H9 (cell line): ENCODE measurements around the gene PRUNE2. TPM values are rescaled to one million over a fixed set of nuclear protein-coding genes. Genes with fewer than 3 reads are reported as not detected.

ENCODE experiments used
- DNase-seq: peaks from one replicate; pipeline ENCODE4 v3.0.0-alpha.2; 2017
- H2AFZ ChIP-seq: one replicate; pipeline ENCODE4 v1.6.1; 2013; ENCODE audit warnings: mild to moderate bottlenecking, low read length, control low read depth, moderate library complexity
- H2AK5ac ChIP-seq: 2 replicates; pipeline ENCODE4 v1.6.1; 2013; ENCODE audit warnings: low read length, control low read depth, mixed read lengths; ENCODE audit not compliant: insufficient read length
- H2BK120ac ChIP-seq: one replicate; pipeline ENCODE4 v1.6.1; 2013; ENCODE audit warnings: low read depth, mild to moderate bottlenecking, low read length, control low read depth, inconsistent platforms; ENCODE audit not compliant: poor library complexity, severe bottlenecking
- H2BK12ac ChIP-seq: 2 replicates; pipeline ENCODE4 v1.6.1; 2013; ENCODE audit warnings: low read length, control low read depth, mixed read lengths, low read depth; ENCODE audit not compliant: insufficient read length
- H2BK15ac ChIP-seq: 2 replicates; pipeline ENCODE4 v1.6.1; 2013; ENCODE audit warnings: low read depth, low read length, control low read depth
- H2BK20ac ChIP-seq: one replicate; pipeline ENCODE4 v1.6.1; 2013; ENCODE audit warnings: low read depth, mild to moderate bottlenecking, low read length, control low read depth, inconsistent platforms; ENCODE audit not compliant: poor library complexity, severe bottlenecking
- H2BK5ac ChIP-seq: 2 replicates; pipeline ENCODE4 v1.6.1; 2013; ENCODE audit warnings: low read length, control low read depth, mixed read lengths; ENCODE audit not compliant: insufficient read length
- H3K14ac ChIP-seq: 2 replicates; pipeline ENCODE4 v1.6.1; 2013; ENCODE audit warnings: low read length, control low read depth; ENCODE audit not compliant: insufficient read depth
- H3K18ac ChIP-seq: 2 replicates; pipeline ENCODE4 v1.6.1; 2013; ENCODE audit warnings: low read depth, mild to moderate bottlenecking, mixed read lengths, low read length, control low read depth; ENCODE audit not compliant: insufficient read length
- H3K23ac ChIP-seq: 2 replicates; pipeline ENCODE4 v1.6.1; 2013; ENCODE audit warnings: low read length, control low read depth, mixed read lengths, low read depth; ENCODE audit not compliant: insufficient read length
- H3K23me2 ChIP-seq: 2 replicates; pipeline ENCODE4 v1.6.1; 2013; ENCODE audit warnings: low read depth, mild to moderate bottlenecking, mixed read lengths, low read length, control low read depth; ENCODE audit not compliant: insufficient read length, poor library complexity, severe bottlenecking
- H3K27ac ChIP-seq: 2 replicates; pipeline ENCODE4 v1.5.1; 2013; ENCODE audit warnings: low read length, control low read depth, mixed read lengths, low read depth; ENCODE audit not compliant: insufficient read length
- H3K27me3 ChIP-seq: 2 replicates; pipeline ENCODE4 v1.6.1; 2013; ENCODE audit warnings: low read length, control low read depth, inconsistent platforms; ENCODE audit not compliant: insufficient read depth
- H3K4ac ChIP-seq: 2 replicates; pipeline ENCODE4 v1.6.1; 2013; ENCODE audit warnings: low read depth, mild to moderate bottlenecking, control low read depth, inconsistent platforms, low read length, moderate library complexity
- H3K4me1 ChIP-seq: 2 replicates; pipeline ENCODE4 v1.6.1; 2013; ENCODE audit warnings: low read length, control low read depth, inconsistent platforms; ENCODE audit not compliant: insufficient read depth
- H3K4me2 ChIP-seq: 2 replicates; pipeline ENCODE4 v1.6.1; 2013; ENCODE audit warnings: low read length, control low read depth, mixed read lengths; ENCODE audit not compliant: insufficient read length, insufficient read depth
- H3K56ac ChIP-seq: 2 replicates; pipeline ENCODE4 v1.6.1; 2013; ENCODE audit warnings: low read depth, mild to moderate bottlenecking, mixed read lengths, low read length, control low read depth; ENCODE audit not compliant: insufficient read length
- H3K79me1 ChIP-seq: 2 replicates; pipeline ENCODE4 v1.6.1; 2013; ENCODE audit warnings: low read depth, mild to moderate bottlenecking, moderate library complexity, low read length, control low read depth, inconsistent platforms; ENCODE audit not compliant: insufficient read depth, poor library complexity, severe bottlenecking
- H3K79me2 ChIP-seq: 2 replicates; pipeline ENCODE4 v1.6.1; 2013; ENCODE audit warnings: low read length, control low read depth, inconsistent platforms; ENCODE audit not compliant: insufficient read depth
- H3K9ac ChIP-seq: 2 replicates; pipeline ENCODE4 v1.6.1; 2013; ENCODE audit warnings: low read length, control low read depth, mixed read lengths; ENCODE audit not compliant: insufficient read length; ENCODE audit errors: extremely low read depth
- H3K9me3 ChIP-seq: one replicate; pipeline ENCODE4 v1.6.1; 2013; ENCODE audit warnings: low read depth, low read length, inconsistent platforms; ENCODE audit not compliant: control insufficient read depth
- H3T11ph ChIP-seq: one replicate; pipeline ENCODE4 v1.6.1; 2013; ENCODE audit warnings: mild to moderate bottlenecking, low read length, control low read depth, inconsistent platforms
- H4K20me1 ChIP-seq: one replicate; pipeline ENCODE4 v1.6.1; 2013; ENCODE audit not compliant: control insufficient read depth, insufficient read length, insufficient read depth
- H4K5ac ChIP-seq: 2 replicates; pipeline ENCODE4 v1.6.1; 2013; ENCODE audit warnings: low read depth, mild to moderate bottlenecking, mixed read lengths, low read length, control low read depth; ENCODE audit not compliant: insufficient read length
- H4K8ac ChIP-seq: replicated peaks from 2 replicates; pipeline ENCODE4 v1.6.1; 2013; ENCODE audit warnings: low read length, control low read depth, mixed read lengths, low read depth; ENCODE audit not compliant: insufficient read length
- H4K91ac ChIP-seq: 2 replicates; pipeline ENCODE4 v1.6.1; 2013; ENCODE audit warnings: low read depth, mild to moderate bottlenecking, moderate library complexity, mixed read lengths, low read length, control low read depth; ENCODE audit not compliant: insufficient read length
- H3K27ac Mint-ChIP-seq, 3 experiments: 2 replicates in 2 of 3; 3 replicates in 1 of 3; pipeline ENCODE4 v1.8.0; 2020 to 2021; ENCODE audit warnings: mixed read lengths in 3 of 3, mild to moderate bottlenecking in 1 of 3, moderate library complexity in 1 of 3
- H3K27me3 Mint-ChIP-seq: 2 replicates; pipeline ENCODE4 v1.8.0; 2021; ENCODE audit warnings: low read depth, mild to moderate bottlenecking, moderate library complexity, mixed read lengths
- H3K36me3 Mint-ChIP-seq, 3 experiments: 2 replicates in 2 of 3; 3 replicates in 1 of 3; pipeline ENCODE4 v1.8.0; 2020 to 2021; ENCODE audit warnings: low read depth in 3 of 3, mixed read lengths in 3 of 3; ENCODE audit not compliant: insufficient read depth in 1 of 3
- H3K4me1 Mint-ChIP-seq, 2 experiments: 2 replicates each; pipeline ENCODE4 v1.8.0; 2020; ENCODE audit warnings: mixed read lengths in 2 of 2
- H3K4me3 Mint-ChIP-seq, 2 experiments: 2 replicates in 1 of 2; 3 replicates in 1 of 2; pipeline ENCODE4 v1.8.0; 2020 to 2021; ENCODE audit warnings: mild to moderate bottlenecking in 2 of 2, mixed read lengths in 2 of 2, moderate library complexity in 1 of 2
- H3K9me3 Mint-ChIP-seq, 2 experiments: 2 replicates in 1 of 2; 3 replicates in 1 of 2; pipeline ENCODE4 v1.8.0; 2020; ENCODE audit warnings: mild to moderate bottlenecking in 2 of 2, mixed read lengths in 2 of 2, moderate library complexity in 1 of 2
- WGBS: extraction: QIAGEN DNeasy Blood & Tissue Kit; methylation state at CpG from one replicate; pipeline ENCODE4 v1.1.7; 2013; ENCODE audit warnings: missing lambda C conversion rate, low lambda C conversion rate, mixed read lengths; ENCODE audit not compliant: insufficient read length; ENCODE audit errors: extremely low coverage; 5-methylcytosine and 5-hydroxymethylcytosine counted together
- total RNA-seq: library from RNA; stranded (reverse); gene quantifications from 2 replicates; pipeline ENCODE4 v1.2.1, GENCODE V29; 2021
- TF ChIP-seq, protein P1 (sequence below): fragments of 200-600 bp; sonication (generic); conservative IDR thresholded peaks from 3 replicates; pipeline ENCODE4 v1.8.0; 2021; ENCODE audit warnings: antibody characterized with exemption, mild to moderate bottlenecking

The PRUNE2 gene
- total RNA-seq, 1 experiment from 2014 or later: 12.1 TPM

DNA sequence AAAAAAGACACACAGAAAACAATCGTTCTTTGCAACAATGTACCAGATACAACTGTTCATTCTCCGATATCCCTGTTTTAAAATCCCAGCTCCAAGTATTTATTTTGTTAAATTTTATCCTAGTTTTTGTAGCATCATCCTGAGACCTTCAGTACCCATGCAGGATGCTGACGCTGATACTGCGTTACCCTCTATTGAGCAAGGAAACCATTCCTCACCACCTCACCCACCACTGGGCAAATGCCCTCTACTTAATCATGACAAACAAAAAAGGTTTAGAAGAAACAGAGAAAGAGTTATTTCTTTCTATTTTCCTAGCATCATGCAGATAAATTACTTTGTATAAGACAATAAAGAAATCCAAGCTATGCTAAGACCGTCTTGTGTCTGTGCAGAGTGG, 277.8 kb downstream of the PRUNE2 start:
- H3K14ac ChIP-seq: no peak overlapping the region
- no peaks in the 10 kb centered on the region for H3K9me3 ChIP-seq
- H2AFZ ChIP-seq: no peak overlapping the region
- no peaks in the 10 kb centered on the region for H3K79me2 ChIP-seq
- H3K56ac ChIP-seq: no peak overlapping the region
- TF ChIP-seq, protein P1, sequence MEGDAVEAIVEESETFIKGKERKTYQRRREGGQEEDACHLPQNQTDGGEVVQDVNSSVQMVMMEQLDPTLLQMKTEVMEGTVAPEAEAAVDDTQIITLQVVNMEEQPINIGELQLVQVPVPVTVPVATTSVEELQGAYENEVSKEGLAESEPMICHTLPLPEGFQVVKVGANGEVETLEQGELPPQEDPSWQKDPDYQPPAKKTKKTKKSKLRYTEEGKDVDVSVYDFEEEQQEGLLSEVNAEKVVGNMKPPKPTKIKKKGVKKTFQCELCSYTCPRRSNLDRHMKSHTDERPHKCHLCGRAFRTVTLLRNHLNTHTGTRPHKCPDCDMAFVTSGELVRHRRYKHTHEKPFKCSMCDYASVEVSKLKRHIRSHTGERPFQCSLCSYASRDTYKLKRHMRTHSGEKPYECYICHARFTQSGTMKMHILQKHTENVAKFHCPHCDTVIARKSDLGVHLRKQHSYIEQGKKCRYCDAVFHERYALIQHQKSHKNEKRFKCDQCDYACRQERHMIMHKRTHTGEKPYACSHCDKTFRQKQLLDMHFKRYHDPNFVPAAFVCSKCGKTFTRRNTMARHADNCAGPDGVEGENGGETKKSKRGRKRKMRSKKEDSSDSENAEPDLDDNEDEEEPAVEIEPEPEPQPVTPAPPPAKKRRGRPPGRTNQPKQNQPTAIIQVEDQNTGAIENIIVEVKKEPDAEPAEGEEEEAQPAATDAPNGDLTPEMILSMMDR: no peak
- H4K5ac ChIP-seq: no peak overlapping the region
- H2BK12ac ChIP-seq: no peak overlapping the region
- H3K4me1 ChIP-seq: no peaks in the 10 kb centered on the region
- no peak overlapping the region for H2BK5ac ChIP-seq
- no peaks in the 10 kb centered on the region for H3K23me2 ChIP-seq
- no peaks in the 10 kb centered on the region for H4K20me1 ChIP-seq
- H3K23ac ChIP-seq: no peak overlapping the region
- H4K91ac ChIP-seq: no peak overlapping the region
- H4K8ac ChIP-seq: no peak overlapping the region
- Mint-ChIP-seq H3K27ac (peak overlapping the region in 1 of 3 experiments; percentile 26; a peak in 1 of 7 replicates), H3K27me3 (no peaks in the 10 kb centered on the region), H3K4me3 (no peak overlapping the region), H3K4me1 (peaks cover 10% of the 10 kb centered on the region in 2 experiments), H3K9me3 (no peaks in the 10 kb centered on the region), H3K36me3 (no peaks in the 10 kb centered on the region)
- no peak for DNase-seq
- no peak overlapping the region for H2BK120ac ChIP-seq
- H3K27me3 ChIP-seq: no peaks in the 10 kb centered on the region
- no peaks in the 10 kb centered on the region for H3K79me1 ChIP-seq
- H3K27ac ChIP-seq: no peak overlapping the region
- H3K18ac ChIP-seq: no peak overlapping the region
- H3K4ac ChIP-seq: no peak overlapping the region
- no CpG with 5 or more reads among the region's 5 CpGs for WGBS
- H2AK5ac ChIP-seq: no peak overlapping the region
- H2BK15ac ChIP-seq: no peak overlapping the region
- H3K4me2 ChIP-seq: no peak overlapping the region
- H3K9ac ChIP-seq: no peak overlapping the region
- H2BK20ac ChIP-seq: no peak overlapping the region
- no peak overlapping the region for H3T11ph ChIP-seq
